ENCODE data around the gene LRP2. TPM values are rescaled to one million over a fixed set of nuclear protein-coding genes. Genes with fewer than 3 reads are reported as not detected.

LRP2 gene
- total RNA-seq, 4 donors from 2014 or later, result not detected

GRCh38 chr2:169172151-169172735 is 190.1 kb downstream of the LRP2 start:
- intact Hi-C loops (cut with DNase I; ENCODE audit: low total_unique reads), result no loop called here
- Histone ChIP-seq H3K9me3 (no peaks in the 10 kb centered on the region), H3K36me3 (no peaks in the 10 kb centered on the region), H3K27ac (no peak overlapping the region), H3K4me3 (no peak overlapping the region), H3K4me1 (no peaks in the 10 kb centered on the region), H3K27me3 (no peaks in the 10 kb centered on the region)
- in situ Hi-C loops (cut with MboI; ENCODE audit: low sequenced_read_pairs in 4 of 4), result no loop called here
- ATAC-seq (no peak), DNase-seq (no peak)
- no peak for TF ChIP-seq CTCF (IDR thresholded peaks at IDR 0.05 in 4 of 5, conservative IDR thresholded peaks at IDR 0.05 in 1 of 5)
- no peak for TF ChIP-seq POLR2A (IDR thresholded peaks at IDR 0.05)

DNA sequence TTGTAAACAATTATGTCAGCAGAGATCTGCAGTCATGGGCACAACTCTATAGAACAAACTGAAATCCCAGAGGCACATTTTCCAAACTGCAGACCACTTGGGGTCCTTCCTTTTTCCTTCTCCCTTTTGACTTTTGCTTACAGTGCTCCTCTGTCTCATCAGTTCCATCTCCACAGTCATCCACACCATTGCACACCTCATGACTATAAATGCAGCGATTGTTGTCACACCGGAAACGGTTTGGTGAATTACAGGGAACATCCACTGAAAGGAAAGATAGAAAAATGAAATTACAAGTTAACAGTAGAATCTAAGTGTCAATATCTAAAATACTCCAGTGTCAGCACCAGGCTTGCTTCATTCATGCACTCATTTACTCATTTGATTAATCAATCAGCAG is 196.5 kb downstream of the LRP2 start:
- Histone ChIP-seq H3K27ac (no peak overlapping the region), H3K9me3 (no peaks in the 10 kb centered on the region), H3K4me1 (no peaks in the 10 kb centered on the region), H3K4me3 (no peak overlapping the region), H3K36me3 (no peaks in the 10 kb centered on the region), H3K27me3 (no peaks in the 10 kb centered on the region)
- no peak for ATAC-seq
- no peak for TF ChIP-seq CTCF (IDR thresholded peaks at IDR 0.05 in 4 of 5, conservative IDR thresholded peaks at IDR 0.05 in 1 of 5)
- TF ChIP-seq POLR2A (IDR thresholded peaks at IDR 0.05), result no peak
- intact Hi-C loops (cut with DNase I; ENCODE audit: low total_unique reads) (no loop called here), in situ Hi-C loops (cut with MboI; ENCODE audit: low sequenced_read_pairs in 4 of 4) (no loop called here)
- DNase-seq, result no peak

- no peak for TF ChIP-seq CTCF (IDR thresholded peaks at IDR 0.05 in 4 of 5, conservative IDR thresholded peaks at IDR 0.05 in 1 of 5)
- no peak for TF ChIP-seq POLR2A (IDR thresholded peaks at IDR 0.05)
- Histone ChIP-seq H3K4me3 (no peak overlapping the region), H3K9me3 (no peaks in the 10 kb centered on the region), H3K36me3 (no peaks in the 10 kb centered on the region), H3K27ac (no peak overlapping the region), H3K27me3 (no peaks in the 10 kb centered on the region), H3K4me1 (no peaks in the 10 kb centered on the region)
- ATAC-seq (no peak), DNase-seq (no peak)
- intact Hi-C loops (cut with DNase I; ENCODE audit: low total_unique reads) (no loop called here), in situ Hi-C loops (cut with MboI; ENCODE audit: low sequenced_read_pairs in 4 of 4) (no loop called here)
These were observed 198.0 kb downstream of the LRP2 start for GRCh38 chr2:169164311-169164710.

- in situ Hi-C loops (cut with MboI; ENCODE audit: low sequenced_read_pairs in 4 of 4), result no loop called here
- Histone ChIP-seq H3K4me3 (no peak overlapping the region), H3K27me3 (no peaks in the 10 kb centered on the region), H3K27ac (no peak overlapping the region), H3K4me1 (no peaks in the 10 kb centered on the region), H3K36me3 (no peaks in the 10 kb centered on the region), H3K9me3 (no peaks in the 10 kb centered on the region)
- no peak for ATAC-seq
- intact Hi-C loops (cut with DNase I; ENCODE audit: low total_unique reads), result no loop called here
- no peak for TF ChIP-seq CTCF (IDR thresholded peaks at IDR 0.05 in 4 of 5, conservative IDR thresholded peaks at IDR 0.05 in 1 of 5)
- TF ChIP-seq POLR2A (IDR thresholded peaks at IDR 0.05), result no peak
- no peak for DNase-seq
These were observed 199.7 kb downstream of the LRP2 start for GRCh38 chr2:169162613-169163012.

GRCh38 chr2:169160926-169161481 is 201.3 kb downstream of the LRP2 start:
- ATAC-seq, result no peak
- Histone ChIP-seq H3K36me3 (no peaks in the 10 kb centered on the region), H3K4me3 (no peak overlapping the region), H3K4me1 (no peaks in the 10 kb centered on the region), H3K9me3 (no peaks in the 10 kb centered on the region), H3K27me3 (no peaks in the 10 kb centered on the region), H3K27ac (no peak overlapping the region)
- TF ChIP-seq POLR2A (IDR thresholded peaks at IDR 0.05) (no peak), CTCF (IDR thresholded peaks at IDR 0.05 in 4 of 5, conservative IDR thresholded peaks at IDR 0.05 in 1 of 5) (no peak)
- in situ Hi-C loops (cut with MboI; ENCODE audit: low sequenced_read_pairs in 4 of 4), result no loop called here
- intact Hi-C loops (cut with DNase I; ENCODE audit: low total_unique reads), result no loop called here
- no peak for DNase-seq
